Measurements from ENCODE around the gene RNF40.

Gene RNF40

GRCh38 chr16:30764816-30765465 is 2.8 kb downstream of the RNF40 start:
- no peak for DNase-seq

- DNase-seq: no peak
Observed at GRCh38 chr16:30766206-30766932, 4.2 kb downstream of the RNF40 start.

GRCh38 chr16:30766933-30767284 is 4.8 kb downstream of the RNF40 start:
- no peak for DNase-seq

GRCh38 chr16:30767767-30768465 is 5.8 kb downstream of the RNF40 start:
- DNase-seq: no peak

- DNase-seq: no peak
Observed at GRCh38 chr16:30768583-30769181, 6.6 kb downstream of the RNF40 start.

- no peak for DNase-seq
Observed at GRCh38 chr16:30769379-30770089, 7.4 kb downstream of the RNF40 start.

GRCh38 chr16:30771726-30772125 is 9.6 kb downstream of the RNF40 start:
- no peak for DNase-seq

GRCh38 chr16:30773826-30774225 is 11.7 kb downstream of the RNF40 start:
- no peak for DNase-seq

- DNase-seq: no peak
Observed at GRCh38 chr16:30774367-30775130, 12.4 kb downstream of the RNF40 start.

GRCh38 chr16:30775131-30775391 is 12.9 kb downstream of the RNF40 start:
- no peak for DNase-seq

GRCh38 chr16:30775392-30776188 is 13.5 kb downstream of the RNF40 start:
- peak; percentile 50 for DNase-seq

- DNase-seq: no peak
Observed at GRCh38 chr16:30777591-30778297, 15.6 kb downstream of the RNF40 start.

GRCh38 chr16:30778549-30779244 is 16.6 kb downstream of the RNF40 start:
- no peak for DNase-seq

- no peak for DNase-seq
Observed at GRCh38 chr16:30779596-30779995, 17.5 kb downstream of the RNF40 start.

- DNase-seq: no peak
Observed at GRCh38 chr16:30780021-30780420, 17.9 kb downstream of the RNF40 start.

- DNase-seq: peak; percentile 47
Observed at GRCh38 chr16:30780549-30780948, 18.4 kb downstream of the RNF40 start.

GRCh38 chr16:30782486-30783279 is 20.6 kb downstream of the RNF40 start:
- no peak for DNase-seq

- no peak for DNase-seq
Observed at GRCh38 chr16:30783280-30784109, 21.4 kb downstream of the RNF40 start.

- no peak for DNase-seq
Observed at GRCh38 chr16:30784215-30784614, 22.1 kb downstream of the RNF40 start.

All from GF-D8 (cell line).